Gastrocnemius medialis (tissue), 4 donors: ENCODE results near the gene ADD3. TPM values are rescaled to one million over a fixed set of nuclear protein-coding genes. Genes with fewer than 3 reads are reported as not detected.
"Not testable (repeated sequence)": the region's sequence is repeated elsewhere in the genome, so short reads cannot be mapped to it uniquely, and the experiment has no call there.

Source experiments
- ATAC-seq, 2 donors: fragments of 150-250 bp; one replicate each; pipeline ENCODE4 v1.9.1; 2016
- DNase-seq, 2 donors: peaks; one replicate each; pipeline ENCODE4 v3.0.0-alpha.2; 2019
- H3K27ac ChIP-seq, 4 donors: fragments of 200-600 bp; sonication (generic); 1 replicate in 1 of 4; 2 replicates in 3 of 4; pipeline ENCODE4 v1.5.1; 2016 to 2018; ENCODE audit warnings: mild to moderate bottlenecking in 2 of 4, moderate library complexity in 1 of 4
- H3K27me3 ChIP-seq, 3 donors: fragments of 200-600 bp; sonication (generic) in 2 of 3; 1 replicate in 1 of 3; 2 replicates in 2 of 3; pipeline versions ENCODE4 v1.5.1 to v1.6.0; 2016 to 2019; ENCODE audit warnings: mild to moderate bottlenecking in 1 of 3, moderate library complexity in 1 of 3
- H3K36me3 ChIP-seq, 2 donors: fragments of 200-600 bp; sonication (generic) in 1 of 2; one replicate each; pipeline ENCODE4 v1.5.1; 2017 to 2018
- H3K4me1 ChIP-seq, 2 donors: fragments of 200-600 bp; sonication (generic) in 1 of 2; one replicate each; pipeline ENCODE4 v1.5.1; 2016 to 2017; ENCODE audit warnings: mild to moderate bottlenecking in 2 of 2
- H3K4me3 ChIP-seq, 4 donors: fragments of 200-600 bp; sonication (generic) in 3 of 4; 1 replicate in 1 of 4; 2 replicates in 3 of 4; pipeline ENCODE4 v1.5.1; 2016 to 2019; ENCODE audit warnings: mild to moderate bottlenecking in 2 of 4
- H3K9me3 ChIP-seq, 3 donors: fragments of 200-600 bp; sonication (generic) in 2 of 3; 1 replicate in 1 of 3; 2 replicates in 2 of 3; pipeline ENCODE4 v1.5.1; 2016 to 2019
- CTCF ChIP-seq, 5 experiments: fragments of 450-650 bp in 3 of 5; fragments of 200-600 bp in 2 of 5; sonication (generic) in 2 of 5; IDR thresholded peaks in 4 of 5; conservative IDR thresholded peaks in 1 of 5; 1 replicate in 4 of 5; 2 replicates in 1 of 5; pipeline ENCODE4 v1.5.1; 2016 to 2019; ENCODE audit warnings: antibody characterized with exemption in 5 of 5, mild to moderate bottlenecking in 3 of 5, moderate library complexity in 3 of 5
- POLR2A ChIP-seq, 2 donors: fragments of 450-650 bp; IDR thresholded peaks; one replicate each; pipeline ENCODE4 v1.6.1; 2017; ENCODE audit warnings: antibody characterized with exemption in 2 of 2, mild to moderate bottlenecking in 2 of 2, moderate library complexity in 2 of 2
- in situ Hi-C, 4 donors: fragments of 200-750 bp; cut with MboI; loops; one replicate each; pipeline versions ENCODE4 v1.15.0 to v1.8.0; 2017; ENCODE audit warnings: low sequenced_read_pairs in 4 of 4
- intact Hi-C: fragments of 100-400 bp; cut with DNase I; formaldehyde crosslinking; loops from one replicate; pipeline ENCODE4 v1.15.1; 2023; ENCODE audit warnings: low total_unique reads
- total RNA-seq, 4 donors: library from RNA; depleted of rRNA; stranded (reverse); fragments of >200 nt; gene quantifications; one replicate each; pipeline versions ENCODE4 v1.1.0 to v1.2.3, GENCODE V29; 2016

Gene ADD3
- total RNA-seq, 4 donors from 2014 or later: 16.0 to 31.3 (median 18.4) TPM

- ATAC-seq (no peak), DNase-seq (no peak)
- H3K27me3 ChIP-seq: no peaks in the 10 kb centered on the region
- intact Hi-C loops: no loop called here
- no peaks in the 10 kb centered on the region for H3K9me3 ChIP-seq
- H3K36me3 ChIP-seq: no peaks in the 10 kb centered on the region
- no peak overlapping the region for H3K27ac ChIP-seq
- no peak overlapping the region for H3K4me3 ChIP-seq
- H3K4me1 ChIP-seq: peaks cover 0 to under 1% of the 10 kb centered on the region in 2 donors
- TF ChIP-seq CTCF (IDR thresholded peaks at IDR 0.05 in 4 of 5, conservative IDR thresholded peaks at IDR 0.05 in 1 of 5): no peak
- no peak for TF ChIP-seq POLR2A (IDR thresholded peaks at IDR 0.05)
- in situ Hi-C loops: no loop called here
These were observed 34.4 kb downstream of the ADD3 start for GRCh38 chr10:110042181-110042580.

GRCh38 chr10:110042891-110043290, 35.1 kb downstream of the ADD3 start:
- TF ChIP-seq POLR2A (IDR thresholded peaks at IDR 0.05) (no peak), CTCF (IDR thresholded peaks at IDR 0.05 in 4 of 5, conservative IDR thresholded peaks at IDR 0.05 in 1 of 5) (no peak)
- no peak overlapping the region for H3K4me3 ChIP-seq
- ATAC-seq (no peak), DNase-seq (no peak)
- no peaks in the 10 kb centered on the region for H3K4me1 ChIP-seq
- H3K27me3 ChIP-seq: no peaks in the 10 kb centered on the region
- H3K36me3 ChIP-seq: no peaks in the 10 kb centered on the region
- in situ Hi-C loops (no loop called here), intact Hi-C loops (no loop called here)
- no peak overlapping the region for H3K27ac ChIP-seq
- H3K9me3 ChIP-seq: no peaks in the 10 kb centered on the region

- intact Hi-C loops (no loop called here), in situ Hi-C loops (no loop called here)
- no peak overlapping the region for H3K4me3 ChIP-seq
- ATAC-seq: no peak
- no peaks in the 10 kb centered on the region for H3K27me3 ChIP-seq
- no peaks in the 10 kb centered on the region for H3K9me3 ChIP-seq
- H3K36me3 ChIP-seq: no peaks in the 10 kb centered on the region
- no peaks in the 10 kb centered on the region for H3K4me1 ChIP-seq
- no peak for DNase-seq
- no peak overlapping the region for H3K27ac ChIP-seq
- TF ChIP-seq POLR2A (IDR thresholded peaks at IDR 0.05) (no peak), CTCF (IDR thresholded peaks at IDR 0.05 in 4 of 5, conservative IDR thresholded peaks at IDR 0.05 in 1 of 5) (no peak)
These were observed 36.9 kb downstream of the ADD3 start for GRCh38 chr10:110044681-110045080.

- Histone ChIP-seq H3K9me3 (no peaks in the 10 kb centered on the region), H3K4me3 (no peak overlapping the region), H3K27ac (no peak overlapping the region), H3K36me3 (no peaks in the 10 kb centered on the region), H3K27me3 (no peaks in the 10 kb centered on the region), H3K4me1 (no peaks in the 10 kb centered on the region)
- ATAC-seq: no peak
- intact Hi-C loops (no loop called here), in situ Hi-C loops (no loop called here)
- no peak for DNase-seq
- TF ChIP-seq POLR2A (IDR thresholded peaks at IDR 0.05): no peak
- no peak for TF ChIP-seq CTCF (IDR thresholded peaks at IDR 0.05 in 4 of 5, conservative IDR thresholded peaks at IDR 0.05 in 1 of 5)
These were observed 38.0 kb downstream of the ADD3 start for GRCh38 chr10:110045772-110046171.

GRCh38 chr10:110048145-110048544, 40.4 kb downstream of the ADD3 start:
- DNase-seq, intact Hi-C loops, H3K27me3 ChIP-seq, H3K4me3 ChIP-seq, ATAC-seq, H3K4me1 ChIP-seq, H3K9me3 ChIP-seq, H3K36me3 ChIP-seq, in situ Hi-C loops, H3K27ac ChIP-seq: not testable (repeated sequence)
